IMR-90 (cell line): ENCODE results near the gene SYCP2. TPM values are rescaled to one million over a fixed set of nuclear protein-coding genes. Genes with fewer than 3 reads are reported as not detected.

ENCODE experiments used
- ATAC-seq: fragments of 200-7000 bp; cut with Tn5 transposase; 2 replicates; pipeline ENCODE4 v1.9.1; 2020; ENCODE audit warnings: low read depth, mild to moderate bottlenecking, moderate library complexity
- BruUV-seq: library from RNA; stranded (reverse); fragments of 400-500 nt; replicated peaks from 2 replicates; lab custom pipeline; 2021; lab: Mats Ljungman, UMichigan
- CTCF ChIA-PET: fragments of 300-600 bp; formaldehyde crosslinking; extraction: SDS; loops from one replicate; lab custom pipeline; 2021; ENCODE audit warnings: antibody characterized with exemption; lab: Yijun Ruan, JAX
- POLR2A ChIA-PET: fragments of 300-600 bp; sonication (Branson Sonifier 250); formaldehyde crosslinking; loops from one replicate; lab custom pipeline; 2022; ENCODE audit warnings: antibody characterized with exemption; ENCODE audit not compliant: unreplicated experiment; lab: Charles Lee
- DNase-seq: peaks from one replicate; pipeline ENCODE4 v3.0.0; 2013
- H2AFZ ChIP-seq: replicated peaks from 2 replicates; pipeline ENCODE3; 2013; ENCODE audit warnings: low read length, mild to moderate bottlenecking; ENCODE audit not compliant: poor library complexity
- H2AK5ac ChIP-seq: 2 replicates; pipeline ENCODE4 v1.6.1; 2013; ENCODE audit warnings: low read depth, low read length, inconsistent platforms
- H2AK9ac ChIP-seq: replicated peaks from 2 replicates; pipeline ENCODE3; 2013; ENCODE audit warnings: mild to moderate bottlenecking, low read depth, low read length, moderate library complexity; ENCODE audit not compliant: poor library complexity
- H2BK120ac ChIP-seq: 2 replicates; pipeline ENCODE4 v1.6.1; 2013; ENCODE audit warnings: low read depth, low read length, inconsistent platforms
- H2BK15ac ChIP-seq: 3 replicates; pipeline ENCODE4 v1.6.1; 2013; ENCODE audit warnings: low read depth, low read length, inconsistent platforms
- H2BK20ac ChIP-seq: 2 replicates; pipeline ENCODE4 v1.6.1; 2013; ENCODE audit warnings: low read depth, mild to moderate bottlenecking, inconsistent platforms, low read length, moderate library complexity
- H2BK5ac ChIP-seq: 2 replicates; pipeline ENCODE4 v1.6.1; 2013; ENCODE audit warnings: mild to moderate bottlenecking, low read depth, low read length, inconsistent platforms; ENCODE audit not compliant: poor library complexity, severe bottlenecking
- H3K14ac ChIP-seq: replicated peaks from 2 replicates; pipeline ENCODE4 v1.6.1; 2013; ENCODE audit warnings: low read depth, low read length, inconsistent platforms
- H3K18ac ChIP-seq: 2 replicates; pipeline ENCODE4 v1.6.1; 2013; ENCODE audit warnings: low read depth, low read length, control low read depth
- H3K23ac ChIP-seq: 2 replicates; pipeline ENCODE4 v1.6.1; 2013; ENCODE audit warnings: low read depth, low read length, inconsistent platforms
- H3K27ac ChIP-seq: 2 replicates; pipeline ENCODE4 v1.5.1; 2013; ENCODE audit warnings: mild to moderate bottlenecking, control low read depth, low read length; ENCODE audit not compliant: insufficient read depth
- H3K27me3 ChIP-seq: 2 replicates; pipeline ENCODE4 v1.6.1; 2013; ENCODE audit warnings: low read length; ENCODE audit not compliant: control insufficient read depth, insufficient read depth
- H3K36me3 ChIP-seq: 2 replicates; pipeline ENCODE4 v1.6.1; 2013; ENCODE audit warnings: low read length, mixed read lengths; ENCODE audit not compliant: control insufficient read depth, insufficient read depth
- H3K4ac ChIP-seq: 2 replicates; pipeline ENCODE4 v1.6.1; 2013; ENCODE audit warnings: low read depth, low read length, inconsistent platforms
- H3K4me1 ChIP-seq: 2 replicates; pipeline ENCODE4 v1.6.1; 2013; ENCODE audit warnings: low read length, mixed read lengths; ENCODE audit not compliant: control insufficient read depth, insufficient read depth
- H3K4me2 ChIP-seq: 2 replicates; pipeline ENCODE4 v1.6.1; 2013; ENCODE audit warnings: low read depth, mild to moderate bottlenecking, control low read depth, low read length, moderate library complexity
- H3K4me3 ChIP-seq: 2 replicates; pipeline ENCODE4 v1.5.1; 2013; ENCODE audit warnings: low read depth, mild to moderate bottlenecking, control low read depth, low read length, moderate library complexity; ENCODE audit not compliant: insufficient read depth
- H3K56ac ChIP-seq: 2 replicates; pipeline ENCODE4 v1.6.1; 2013; ENCODE audit warnings: low read length, inconsistent platforms; ENCODE audit not compliant: insufficient read depth; ENCODE audit errors: extremely low read depth
- H3K79me1 ChIP-seq, 2 experiments: 2 replicates each; pipeline ENCODE4 v1.6.1; 2013; ENCODE audit warnings: low read length in 2 of 2, inconsistent platforms in 1 of 2, low read depth in 1 of 2
- H3K9ac ChIP-seq: 2 replicates; pipeline ENCODE4 v1.6.1; 2013; ENCODE audit warnings: low read depth, low read length, control low read depth
- H3K9me1 ChIP-seq: 2 replicates; pipeline ENCODE4 v1.6.1; 2013; ENCODE audit warnings: low read length, inconsistent platforms; ENCODE audit not compliant: insufficient read depth
- H3K9me3 ChIP-seq: 2 replicates; pipeline ENCODE4 v1.6.1; 2013; ENCODE audit warnings: low read length; ENCODE audit not compliant: control insufficient read depth, insufficient read depth
- H4K20me1 ChIP-seq: 2 replicates; pipeline ENCODE4 v1.6.1; 2013; ENCODE audit warnings: low read length, inconsistent platforms; ENCODE audit not compliant: insufficient read depth
- H4K5ac ChIP-seq: 2 replicates; pipeline ENCODE4 v1.6.1; 2013; ENCODE audit warnings: mild to moderate bottlenecking, low read depth, low read length, control low read depth
- H4K8ac ChIP-seq, 2 experiments: 2 replicates each; pipeline ENCODE4 v1.6.1; 2013; ENCODE audit warnings: low read depth in 2 of 2, low read length in 2 of 2, control low read depth in 1 of 2, inconsistent platforms in 1 of 2
- H4K91ac ChIP-seq: 2 replicates; pipeline ENCODE4 v1.6.1; 2013; ENCODE audit warnings: low read depth, low read length, inconsistent platforms; ENCODE audit not compliant: insufficient read depth
- BHLHE40 ChIP-seq: fragments of 150-350 bp; IDR thresholded peaks from 2 replicates; pipeline ENCODE4 v1.6.1; 2016; ENCODE audit warnings: mild to moderate bottlenecking, low read depth, low read length
- CEBPB ChIP-seq: IDR thresholded peaks from 2 replicates; pipeline ENCODE4 v1.6.1; 2012; ENCODE audit warnings: low read depth, low read length, improper control_type of control experiment
- CHD1 ChIP-seq: IDR thresholded peaks from 2 replicates; pipeline ENCODE4 v1.6.1; 2012; ENCODE audit warnings: low read depth, low read length, improper control_type of control experiment
- MAFK ChIP-seq: IDR thresholded peaks from 2 replicates; pipeline ENCODE4 v1.6.1; 2012; ENCODE audit warnings: low read depth, low read length, improper control_type of control experiment
- MAZ ChIP-seq: IDR thresholded peaks from 2 replicates; pipeline ENCODE4 v1.6.1; 2012; ENCODE audit warnings: low read depth, mild to moderate bottlenecking, low read length, improper control_type of control experiment, moderate library complexity, borderline replicate concordance
- MXI1 ChIP-seq: IDR thresholded peaks from 2 replicates; pipeline ENCODE4 v1.6.1; 2012; ENCODE audit warnings: low read depth, mild to moderate bottlenecking, low read length, moderate library complexity, borderline replicate concordance
- POLR2A ChIP-seq: IDR thresholded peaks from 2 replicates; pipeline ENCODE4 v1.6.1; 2012; ENCODE audit warnings: mild to moderate bottlenecking, low read depth, low read length
- RAD21 ChIP-seq: IDR thresholded peaks from 2 replicates; pipeline ENCODE4 v1.6.1; 2012; ENCODE audit warnings: low read length, improper control_type of control experiment
- SMC3 ChIP-seq: fragments of 150-350 bp; IDR thresholded peaks from 2 replicates; pipeline ENCODE4 v1.6.1; 2016; ENCODE audit warnings: low read depth, mild to moderate bottlenecking, antibody characterized with exemption, low read length, moderate library complexity
- WGBS, 2 experiments: methylation state at CpG; one replicate each; pipeline versions ENCODE4 v1.1.5 to v1.1.7; 2013; ENCODE audit warnings: missing lambda C conversion rate in 2 of 2; ENCODE audit not compliant: insufficient read length in 1 of 2; ENCODE audit errors: extremely low coverage in 2 of 2; 5-methylcytosine and 5-hydroxymethylcytosine counted together
- dilution Hi-C: fragments of 300-500 bp; cut with HindIII; formaldehyde crosslinking; loops from one replicate; pipeline ENCODE4 v1.14.3; 2018; ENCODE audit warnings: low sequenced_read_pairs; ENCODE audit not compliant: unreplicated experiment
- in situ Hi-C: fragments of 300-500 bp; cut with MboI; formaldehyde crosslinking; loops from 3 replicates; pipeline ENCODE4 v1.14.3; 2019; ENCODE audit warnings: low sequenced_read_pairs, inconsistent platforms, mixed read lengths
- intact Hi-C: fragments of 100-400 bp; cut with micrococcal nuclease; formaldehyde crosslinking; loops from 2 replicates; pipeline ENCODE4 v1.10.0; 2022
- polyA plus RNA-seq, 3 experiments: library from polyadenylated mRNA; depleted of rRNA; stranded (reverse); fragments of >200 nt; gene quantifications; 2 replicates each; pipeline ENCODE4 v1.2.3, GENCODE V29; 2012; ENCODE audit warnings: low replicate concordance in 1 of 3
- total RNA-seq: library from RNA; depleted of rRNA; stranded (reverse); fragments of >200 nt; gene quantifications from 2 replicates; pipeline ENCODE4 v1.2.3, GENCODE V29; 2012
- TF ChIP-seq, protein P1 (sequence below): conservative IDR thresholded peaks from 2 replicates; pipeline ENCODE4 v1.5.1; 2012; ENCODE audit warnings: mild to moderate bottlenecking, low read depth, low read length, improper control_type of control experiment
- TF ChIP-seq, protein P2 (sequence below): fragments of 150-350 bp; IDR thresholded peaks from 2 replicates; pipeline ENCODE4 v1.6.1; 2016; ENCODE audit warnings: low read depth, mild to moderate bottlenecking, low read length, moderate library complexity, borderline replicate concordance

SYCP2 gene
- total and polyA plus RNA-seq, 2 of the 4 experiments (the other 2 are of a cell fraction) = 0.18 to 0.31 TPM

DNA sequence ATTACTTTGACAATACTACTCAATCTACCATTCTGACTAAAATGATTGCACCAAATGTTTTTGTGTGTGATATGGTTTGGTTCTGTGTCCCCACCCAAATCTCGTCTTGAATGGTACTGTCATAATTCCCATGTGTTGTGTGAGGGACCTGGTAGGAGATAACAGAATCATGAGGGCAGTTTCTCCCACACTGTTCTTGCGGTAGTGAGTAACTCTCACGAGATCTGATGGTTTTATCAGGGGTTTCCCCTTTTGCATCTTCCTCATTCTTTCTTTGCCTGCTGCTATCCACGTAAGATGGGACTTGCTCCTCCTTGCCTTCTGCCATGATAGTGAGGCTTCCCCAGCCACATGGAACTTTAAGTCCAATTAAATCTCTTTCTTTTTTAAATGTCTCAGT is 20.8 kb downstream of the SYCP2 start:
- ChIA-PET CTCF (no interaction called here), POLR2A (no interaction called here)
- dilution Hi-C loops (no loop called here), in situ Hi-C loops (no loop called here), intact Hi-C loops (no loop called here)
- Histone ChIP-seq H3K27me3 (no peaks in the 10 kb centered on the region), H3K9ac (no peak overlapping the region), H4K20me1 (no peaks in the 10 kb centered on the region), H4K91ac (no peak overlapping the region), H2AK9ac (no peak overlapping the region), H3K18ac (no peak overlapping the region), H3K4me3 (no peak overlapping the region), H3K4ac (no peak overlapping the region), H2BK5ac (no peak overlapping the region), H3K9me3 (no peaks in the 10 kb centered on the region), H3K56ac (no peak overlapping the region), H4K5ac (no peak overlapping the region), H3K4me2 (no peak overlapping the region), H4K8ac (no peak overlapping the region), H3K4me1 (no peaks in the 10 kb centered on the region), H2AFZ (no peak overlapping the region), H3K9me1 (no peaks in the 10 kb centered on the region), H2AK5ac (no peak overlapping the region), H3K23ac (no peak overlapping the region), H2BK20ac (no peak overlapping the region), H3K14ac (no peak overlapping the region), H3K79me1 (no peaks in the 10 kb centered on the region), H2BK15ac (no peak overlapping the region), H3K27ac (no peak overlapping the region), H2BK120ac (no peak overlapping the region), H3K36me3 (no peaks in the 10 kb centered on the region)
- BruUV-seq = no TSS peak
- TF ChIP-seq MAFK = no peak
- TF ChIP-seq MXI1 = no peak
- TF ChIP-seq RAD21 = no peak
- TF ChIP-seq MAZ = no peak
- no peak for TF ChIP-seq CHD1
- TF ChIP-seq SMC3 = no peak
- TF ChIP-seq, protein P1, sequence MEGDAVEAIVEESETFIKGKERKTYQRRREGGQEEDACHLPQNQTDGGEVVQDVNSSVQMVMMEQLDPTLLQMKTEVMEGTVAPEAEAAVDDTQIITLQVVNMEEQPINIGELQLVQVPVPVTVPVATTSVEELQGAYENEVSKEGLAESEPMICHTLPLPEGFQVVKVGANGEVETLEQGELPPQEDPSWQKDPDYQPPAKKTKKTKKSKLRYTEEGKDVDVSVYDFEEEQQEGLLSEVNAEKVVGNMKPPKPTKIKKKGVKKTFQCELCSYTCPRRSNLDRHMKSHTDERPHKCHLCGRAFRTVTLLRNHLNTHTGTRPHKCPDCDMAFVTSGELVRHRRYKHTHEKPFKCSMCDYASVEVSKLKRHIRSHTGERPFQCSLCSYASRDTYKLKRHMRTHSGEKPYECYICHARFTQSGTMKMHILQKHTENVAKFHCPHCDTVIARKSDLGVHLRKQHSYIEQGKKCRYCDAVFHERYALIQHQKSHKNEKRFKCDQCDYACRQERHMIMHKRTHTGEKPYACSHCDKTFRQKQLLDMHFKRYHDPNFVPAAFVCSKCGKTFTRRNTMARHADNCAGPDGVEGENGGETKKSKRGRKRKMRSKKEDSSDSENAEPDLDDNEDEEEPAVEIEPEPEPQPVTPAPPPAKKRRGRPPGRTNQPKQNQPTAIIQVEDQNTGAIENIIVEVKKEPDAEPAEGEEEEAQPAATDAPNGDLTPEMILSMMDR = no peak
- TF ChIP-seq CEBPB = no peak
- TF ChIP-seq POLR2A = no peak
- TF ChIP-seq BHLHE40 = no peak
- TF ChIP-seq, protein P2, sequence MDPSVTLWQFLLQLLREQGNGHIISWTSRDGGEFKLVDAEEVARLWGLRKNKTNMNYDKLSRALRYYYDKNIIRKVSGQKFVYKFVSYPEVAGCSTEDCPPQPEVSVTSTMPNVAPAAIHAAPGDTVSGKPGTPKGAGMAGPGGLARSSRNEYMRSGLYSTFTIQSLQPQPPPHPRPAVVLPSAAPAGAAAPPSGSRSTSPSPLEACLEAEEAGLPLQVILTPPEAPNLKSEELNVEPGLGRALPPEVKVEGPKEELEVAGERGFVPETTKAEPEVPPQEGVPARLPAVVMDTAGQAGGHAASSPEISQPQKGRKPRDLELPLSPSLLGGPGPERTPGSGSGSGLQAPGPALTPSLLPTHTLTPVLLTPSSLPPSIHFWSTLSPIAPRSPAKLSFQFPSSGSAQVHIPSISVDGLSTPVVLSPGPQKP = no peak
- no peak for ATAC-seq
- WGBS, 2 experiments = 80% methylated on average over 1 of the region's 4 CpGs; no CpG with 5 or more reads in 1 of the 2 experiments
- DNase-seq = no peak
